Endothelial cell of umbilical vein (primary cell): ENCODE measurements around the gene AGPS. TPM values are rescaled to one million over a fixed set of nuclear protein-coding genes. Genes with fewer than 3 reads are reported as not detected.

Experiments
- BruUV-seq: library from RNA; stranded (reverse); fragments of 400-500 nt; replicated peaks from 2 replicates; lab custom pipeline; 2021; lab: Mats Ljungman, UMichigan
- CTCF ChIA-PET: fragments of 300-600, 350-600 bp; sonication (Branson Sonifier 250); formaldehyde crosslinking; loops from one replicate; lab custom pipeline; 2021; ENCODE audit warnings: antibody characterized with exemption, inconsistent platforms; lab: Charles Lee
- POLR2A ChIA-PET: fragments of 300-600, 350-600 bp; sonication (Branson Sonifier 250); formaldehyde crosslinking; loops from one replicate; lab custom pipeline; 2021; ENCODE audit warnings: antibody characterized with exemption, inconsistent platforms; lab: Charles Lee
- DNase-seq: peaks from one replicate; pipeline ENCODE4 v3.0.0-alpha.2; 2011; ENCODE audit warnings: low read depth, low spot score
- FAIRE-seq: peaks from 2 replicates; lab custom pipeline; 2011; peaks lifted over from hg19 to GRCh38; lab: Jason Lieb, UNC
- H2AFZ ChIP-seq: 2 replicates; pipeline ENCODE4 v1.6.0; 2012; ENCODE audit warnings: low read depth, low read length, control low read depth, inconsistent platforms
- H3K27ac ChIP-seq: 2 replicates; pipeline ENCODE4 v1.5.1; 2011; ENCODE audit warnings: low read depth, mild to moderate bottlenecking, control low read depth, low read length, moderate library complexity; ENCODE audit not compliant: insufficient read depth
- H3K27me3 ChIP-seq, 2 experiments: 2 replicates each; pipeline versions ENCODE4 v1.6.0 to v1.6.1; 2011; ENCODE audit warnings: low read length in 2 of 2, mixed read lengths in 1 of 2; ENCODE audit not compliant: control insufficient read depth in 2 of 2, insufficient read depth in 2 of 2
- H3K36me3 ChIP-seq, 2 experiments: 2 replicates in 1 of 2; 3 replicates in 1 of 2; pipeline ENCODE4 v1.5.1; 2011; ENCODE audit warnings: low read length in 2 of 2, mild to moderate bottlenecking in 1 of 2, moderate library complexity in 1 of 2; ENCODE audit not compliant: control insufficient read depth in 2 of 2, insufficient read depth in 2 of 2; ENCODE audit errors: extremely low read depth in 1 of 2
- H3K4me1 ChIP-seq: 3 replicates; pipeline ENCODE4 v1.5.1; 2011; ENCODE audit warnings: mild to moderate bottlenecking, low read length; ENCODE audit not compliant: control insufficient read depth, insufficient read depth; ENCODE audit errors: extremely low read depth
- H3K4me2 ChIP-seq: 2 replicates; pipeline ENCODE4 v1.6.1; 2011; ENCODE audit warnings: low read length, control low read depth, mixed read lengths; ENCODE audit not compliant: insufficient read depth
- H3K4me3 ChIP-seq, 3 experiments: fragments of 200-600 bp in 1 of 3; sonication (generic), shearing (Covaris generic) in 1 of 3; replicated peaks in 1 of 3; 2 replicates each; pipeline ENCODE4 v1.5.1; 2011 to 2016; ENCODE audit warnings: control low read depth in 3 of 3, low read length in 3 of 3, mild to moderate bottlenecking in 2 of 3, inconsistent platforms in 1 of 3, low read depth in 1 of 3, moderate library complexity in 1 of 3; ENCODE audit not compliant: insufficient read depth in 1 of 3
- H3K79me2 ChIP-seq: 2 replicates; pipeline ENCODE4 v1.6.0; 2012; ENCODE audit warnings: low read length, inconsistent platforms; ENCODE audit not compliant: control insufficient read depth, insufficient read depth
- H3K9ac ChIP-seq: replicated peaks from 2 replicates; pipeline ENCODE3; 2011; ENCODE audit warnings: low read length, control low read depth; ENCODE audit not compliant: insufficient read depth; ENCODE audit errors: extremely low read depth
- H3K9me1 ChIP-seq: replicated peaks from 3 replicates; pipeline ENCODE4 v1.6.0; 2011; ENCODE audit warnings: mild to moderate bottlenecking, low read length; ENCODE audit not compliant: control insufficient read depth, insufficient read depth; ENCODE audit errors: extremely low read depth
- H3K9me3 ChIP-seq: replicated peaks from 2 replicates; pipeline ENCODE4 v1.5.1; 2012; ENCODE audit warnings: low read length, inconsistent platforms; ENCODE audit not compliant: control insufficient read depth, insufficient read depth
- H4K20me1 ChIP-seq: replicated peaks from 2 replicates; pipeline ENCODE3; 2011; ENCODE audit warnings: mild to moderate bottlenecking, low read length; ENCODE audit not compliant: control insufficient read depth, insufficient read depth; ENCODE audit errors: extremely low read depth
- EZH2 ChIP-seq: IDR thresholded peaks from 2 replicates; pipeline ENCODE4 v1.6.1; 2012; ENCODE audit warnings: borderline replicate concordance, low read depth, mild to moderate bottlenecking, moderate library complexity, low read length, inconsistent platforms; ENCODE audit not compliant: severe bottlenecking
- JUN ChIP-seq: IDR thresholded peaks from 2 replicates; pipeline ENCODE4 v1.6.1; 2011; ENCODE audit warnings: borderline replicate concordance, low read depth; ENCODE audit not compliant: insufficient read length, insufficient read depth
- MYC ChIP-seq: IDR thresholded peaks from one replicate; pipeline ENCODE4 v1.6.1; 2011; ENCODE audit warnings: mild to moderate bottlenecking, low read depth, low read length
- POLR2AphosphoS5 ChIP-seq: IDR thresholded peaks from 2 replicates; pipeline ENCODE4 v1.6.1; 2012; ENCODE audit warnings: low read depth, mild to moderate bottlenecking, control low read depth, low read length, moderate library complexity; ENCODE audit not compliant: insufficient read depth
- dilution Hi-C: fragments of 300-500 bp; cut with MboI; formaldehyde crosslinking; loops from one replicate; pipeline ENCODE4 v1.15.0; 2019; ENCODE audit warnings: low sequenced_read_pairs; ENCODE audit not compliant: extremely low pct_ligation_motif_present
- intact Hi-C: fragments of 100-400 bp; cut with micrococcal nuclease; formaldehyde crosslinking; loops from one replicate; pipeline ENCODE4 v1.10.0; 2022
- polyA plus RNA-seq, 4 experiments: library from polyadenylated mRNA; depleted of rRNA in 3 of 4; stranded (reverse) in 3 of 4; unstranded in 1 of 4; fragments of >200 nt; gene quantifications; 2 replicates each; pipeline versions ENCODE4 v1.2.1 to v1.2.3, GENCODE V29; 2011 to 2012; ENCODE audit warnings: missing spikeins in 1 of 4
- total RNA-seq: library from RNA; stranded (reverse); gene quantifications from 2 replicates; pipeline ENCODE4 v1.2.3, GENCODE V29; 2021
- TF ChIP-seq, protein P1 (sequence below), 2 donors: IDR thresholded peaks; 1 replicate in 1 of 2; 2 replicates in 1 of 2; pipeline ENCODE4 v1.5.1; 2011; ENCODE audit warnings: low read length in 2 of 2, mild to moderate bottlenecking in 2 of 2, moderate library complexity in 2 of 2, control low read depth in 1 of 2, inconsistent platforms in 1 of 2, low read depth in 1 of 2; ENCODE audit not compliant: insufficient read depth in 1 of 2; ENCODE audit errors: extremely low read depth in 1 of 2
- TF ChIP-seq, protein P2 (sequence below): IDR thresholded peaks from 2 replicates; pipeline ENCODE4 v1.6.1; 2011; ENCODE audit not compliant: insufficient read depth, insufficient read length

AGPS gene
- total and polyA plus RNA-seq, 2 donors (not counting 3 experiments of a cell fraction or from before 2014, with no cell fraction given): 10.1 to 96.5 TPM

- FAIRE-seq (no peak), DNase-seq (no peak)
- no peak overlapping the region for H2AFZ ChIP-seq
- H3K9me1 ChIP-seq: no peaks in the 10 kb centered on the region
- H3K9ac ChIP-seq: no peak overlapping the region
- TF ChIP-seq JUN: no peak
- TF ChIP-seq POLR2AphosphoS5: no peak
- TF ChIP-seq, protein P1, sequence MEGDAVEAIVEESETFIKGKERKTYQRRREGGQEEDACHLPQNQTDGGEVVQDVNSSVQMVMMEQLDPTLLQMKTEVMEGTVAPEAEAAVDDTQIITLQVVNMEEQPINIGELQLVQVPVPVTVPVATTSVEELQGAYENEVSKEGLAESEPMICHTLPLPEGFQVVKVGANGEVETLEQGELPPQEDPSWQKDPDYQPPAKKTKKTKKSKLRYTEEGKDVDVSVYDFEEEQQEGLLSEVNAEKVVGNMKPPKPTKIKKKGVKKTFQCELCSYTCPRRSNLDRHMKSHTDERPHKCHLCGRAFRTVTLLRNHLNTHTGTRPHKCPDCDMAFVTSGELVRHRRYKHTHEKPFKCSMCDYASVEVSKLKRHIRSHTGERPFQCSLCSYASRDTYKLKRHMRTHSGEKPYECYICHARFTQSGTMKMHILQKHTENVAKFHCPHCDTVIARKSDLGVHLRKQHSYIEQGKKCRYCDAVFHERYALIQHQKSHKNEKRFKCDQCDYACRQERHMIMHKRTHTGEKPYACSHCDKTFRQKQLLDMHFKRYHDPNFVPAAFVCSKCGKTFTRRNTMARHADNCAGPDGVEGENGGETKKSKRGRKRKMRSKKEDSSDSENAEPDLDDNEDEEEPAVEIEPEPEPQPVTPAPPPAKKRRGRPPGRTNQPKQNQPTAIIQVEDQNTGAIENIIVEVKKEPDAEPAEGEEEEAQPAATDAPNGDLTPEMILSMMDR (IDR thresholded peaks at IDR 0.05; ENCODE audit: extremely low read depth in 1 of 2, insufficient read depth in 1 of 2, low read depth in 1 of 2, low read length in 2 of 2): no peak
- TF ChIP-seq, protein P2, sequence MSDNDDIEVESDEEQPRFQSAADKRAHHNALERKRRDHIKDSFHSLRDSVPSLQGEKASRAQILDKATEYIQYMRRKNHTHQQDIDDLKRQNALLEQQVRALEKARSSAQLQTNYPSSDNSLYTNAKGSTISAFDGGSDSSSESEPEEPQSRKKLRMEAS: no peak
- no peak for TF ChIP-seq EZH2
- no peak for TF ChIP-seq MYC
- H3K4me2 ChIP-seq: peak overlapping the region; percentile 63
- H3K9me3 ChIP-seq: no peaks in the 10 kb centered on the region
- no peak overlapping the region for H3K27ac ChIP-seq
- BruUV-seq: no TSS peak
- peaks cover 11% of the 10 kb centered on the region for H3K79me2 ChIP-seq
- H4K20me1 ChIP-seq: no peaks in the 10 kb centered on the region
- ChIA-PET POLR2A (no interaction called here), CTCF (interaction anchor here (1.4 to 2.4 kb wide), 2 partner anchors 23 to 138 kb away, joined by 3 to 8 read pairs; no protein-coding TSS in a partner anchor)
- peaks cover 15% of the 10 kb centered on the region for H3K4me1 ChIP-seq
- no peaks in the 10 kb centered on the region for H3K27me3 ChIP-seq
- dilution Hi-C loops: no loop called here
- peaks cover 8 to 13% of the 10 kb centered on the region in 2 experiments for H3K36me3 ChIP-seq
- no peak overlapping the region for H3K4me3 ChIP-seq
- intact Hi-C loops: loop anchor here (5.0 kb wide), 1 partner anchor 129 kb away; no protein-coding TSS in a partner anchor
Observed at GRCh38 chr2:177466337-177467195, 74.0 kb downstream of the AGPS start.
